Left renal pelvis (tissue), 4 donors: ENCODE measurements around the gene DIRAS1. TPM values are rescaled to one million over a fixed set of nuclear protein-coding genes. Genes with fewer than 3 reads are reported as not detected.
A peak's percentile ranks its signal among the peaks of the same experiment; 100 is the strongest.
"Not testable (repeated sequence)": the region's sequence is repeated elsewhere in the genome, so short reads cannot be mapped to it uniquely, and the experiment has no call there.

ENCODE experiments used
- DNase-seq, 4 donors: peaks; one replicate each; pipeline ENCODE4 v3.0.0-alpha.2; 2013; ENCODE audit warnings: low read depth in 4 of 4, low spot score in 3 of 4
- polyA plus RNA-seq, 4 donors: library from polyadenylated mRNA; unstranded; fragments of 120-200 nt; gene quantifications; one replicate each; pipeline ENCODE4 v1.2.1, GENCODE V29; 2013; ENCODE audit not compliant: insufficient read length in 4 of 4

DIRAS1 gene
- polyA plus RNA-seq, 4 donors: 3.2 to 5.3 (median 3.5) TPM

GRCh38 chr19:2715470-2716274, 5.5 kb downstream of the DIRAS1 start:
- DNase-seq: no peak

- DNase-seq: no peak
Measured at GRCh38 chr19:2714531-2715269, 6.5 kb downstream of the DIRAS1 start.

- not testable (repeated sequence) for DNase-seq
Measured at GRCh38 chr19:2714102-2714501, 7.1 kb downstream of the DIRAS1 start.

- DNase-seq: not testable (repeated sequence)
Measured at GRCh38 chr19:2713170-2713569, 8.0 kb downstream of the DIRAS1 start.

GRCh38 chr19:2711875-2712205, 9.3 kb downstream of the DIRAS1 start:
- DNase-seq: no peak

- DNase-seq: no peak
Measured at GRCh38 chr19:2711172-2711874, 9.8 kb downstream of the DIRAS1 start.

- no peak for DNase-seq
Measured at GRCh38 chr19:2706251-2706650, 14.9 kb downstream of the DIRAS1 start.

GRCh38 chr19:2703691-2704216, 17.4 kb downstream of the DIRAS1 start:
- DNase-seq: no peak

GRCh38 chr19:2703077-2703437, 18.1 kb downstream of the DIRAS1 start:
- no peak for DNase-seq

GRCh38 chr19:2702170-2703076, 18.7 kb downstream of the DIRAS1 start, which contains the start of gene GNG7:
TSS of gene GNG7 (minus strand) at chr19:2702694. CDS start at chr19:2520688, 182,006 bp downstream.
- peak; percentile 53 to 79 (median 76) for DNase-seq

GRCh38 chr19:2701361-2702169, 19.6 kb downstream of the DIRAS1 start:
- DNase-seq: no peak

- no peak for DNase-seq
Measured at GRCh38 chr19:2700660-2701360, 20.4 kb downstream of the DIRAS1 start.

- DNase-seq: no peak
Measured at GRCh38 chr19:2699413-2700140, 21.6 kb downstream of the DIRAS1 start.

GRCh38 chr19:2694196-2694595, 27.0 kb downstream of the DIRAS1 start:
- DNase-seq: no peak

- DNase-seq: no peak
Measured at GRCh38 chr19:2693492-2694160, 27.5 kb downstream of the DIRAS1 start.

GRCh38 chr19:2691951-2692350, 29.2 kb downstream of the DIRAS1 start:
- DNase-seq: no peak

- no peak for DNase-seq
Measured at GRCh38 chr19:2690856-2691255, 30.3 kb downstream of the DIRAS1 start.
